Activated CD4-positive, alpha-beta T cell treated with anti-CD3 and anti-CD28 coated beads, Interleukin-2, amount 10 ng/mL, durations not matched to agents 7 days and 5 days (primary cell): Measurements from ENCODE around the gene PHAX. TPM values are rescaled to one million over a fixed set of nuclear protein-coding genes. Genes with fewer than 3 reads are reported as not detected.
"Not testable (repeated sequence)": the region's sequence is repeated elsewhere in the genome, so short reads cannot be mapped to it uniquely, and the experiment has no call there.

Experiments
- CTCF ChIA-PET: fragments of 350-600 bp; sonication (Branson Sonifier 250); formaldehyde crosslinking; loops from one replicate; lab custom pipeline; 2021; ENCODE audit warnings: antibody characterized with exemption; lab: Charles Lee
- POLR2A ChIA-PET: fragments of 350-600 bp; sonication (Branson Sonifier 250); formaldehyde crosslinking; loops from one replicate; lab custom pipeline; 2021; ENCODE audit warnings: antibody characterized with exemption; lab: Charles Lee
- DNase-seq: peaks from one replicate; pipeline ENCODE4 v3.0.0-alpha.2; 2020
- H3K27ac Mint-ChIP-seq: one replicate; pipeline ENCODE4 v1.8.0; 2021; ENCODE audit warnings: mild to moderate bottlenecking, moderate library complexity, mixed read lengths
- H3K27me3 Mint-ChIP-seq: one replicate; pipeline ENCODE4 v1.8.0; 2021; ENCODE audit warnings: mixed read lengths
- H3K36me3 Mint-ChIP-seq: one replicate; pipeline ENCODE4 v1.8.0; 2021; ENCODE audit warnings: low read depth, mixed read lengths
- H3K4me1 Mint-ChIP-seq: one replicate; pipeline ENCODE4 v1.8.0; 2021; ENCODE audit warnings: mixed read lengths
- H3K4me3 Mint-ChIP-seq: one replicate; pipeline ENCODE4 v1.8.0; 2021; ENCODE audit warnings: mild to moderate bottlenecking, moderate library complexity, mixed read lengths
- H3K9me3 Mint-ChIP-seq: one replicate; pipeline ENCODE4 v1.8.0; 2021; ENCODE audit warnings: mixed read lengths
- total RNA-seq, 2 experiments: library from RNA; stranded (reverse); gene quantifications; one replicate each; pipeline ENCODE4 v1.2.3, GENCODE V29; 2021

Gene PHAX
- total RNA-seq, 2 experiments from 2014 or later, result 34.1 TPM

DNA sequence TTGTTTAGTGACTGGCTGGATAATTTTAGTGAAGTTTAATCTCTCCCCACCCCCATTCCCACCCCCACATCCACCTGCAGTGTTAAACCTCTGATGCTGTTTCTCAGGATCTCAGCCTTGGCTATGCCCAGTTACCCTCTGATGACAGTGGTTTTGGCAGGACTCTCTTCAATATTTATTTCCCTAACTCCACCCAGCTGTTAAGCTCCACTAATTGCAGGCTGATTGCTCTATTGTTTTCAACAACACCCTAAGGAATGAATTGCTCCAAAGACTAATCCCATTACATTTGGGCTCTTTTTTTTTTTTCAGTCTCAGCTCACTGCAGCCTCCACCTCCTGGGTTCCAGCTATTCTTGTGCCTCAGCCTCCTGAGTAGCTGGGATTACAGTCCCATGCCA, 46.3 kb downstream of the PHAX start:
- H3K27ac Mint-ChIP-seq, result no peak overlapping the region
- no peaks in the 10 kb centered on the region for H3K4me1 Mint-ChIP-seq
- ChIA-PET CTCF (no interaction called here), POLR2A (no interaction called here)
- no peak for DNase-seq
- peaks cover 4% of the 10 kb centered on the region for H3K36me3 Mint-ChIP-seq
- peaks cover 8% of the 10 kb centered on the region for H3K9me3 Mint-ChIP-seq
- H3K27me3 Mint-ChIP-seq, result peaks cover 7% of the 10 kb centered on the region
- no peak overlapping the region for H3K4me3 Mint-ChIP-seq

DNA sequence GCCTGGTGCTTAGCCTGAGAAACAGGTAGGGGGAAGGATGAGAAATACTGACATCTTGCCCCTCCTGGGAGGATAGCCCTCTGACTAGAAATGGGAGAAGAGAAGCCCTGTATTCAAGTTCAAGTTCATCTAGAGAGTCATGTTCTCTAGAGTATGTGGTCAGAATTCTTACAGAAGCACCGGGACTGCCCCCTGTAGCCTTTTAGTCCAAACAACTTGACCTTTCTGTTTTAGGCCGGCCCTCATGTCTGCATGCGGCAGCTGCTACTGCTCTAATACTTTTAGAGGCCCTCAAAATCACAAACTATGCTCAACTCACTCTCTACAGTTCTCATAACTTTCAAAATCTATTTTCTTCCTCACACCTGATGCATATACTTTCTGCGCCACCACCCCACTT, 47.7 kb downstream of the PHAX start:
- Mint-ChIP-seq H3K4me3 (no peak overlapping the region), H3K27ac (no peak overlapping the region), H3K27me3 (peaks cover 7% of the 10 kb centered on the region), H3K36me3 (peaks cover 4% of the 10 kb centered on the region), H3K9me3 (peaks cover 8% of the 10 kb centered on the region), H3K4me1 (no peaks in the 10 kb centered on the region)
- DNase-seq, result no peak
- ChIA-PET CTCF (interaction anchor here (0.6 kb wide), 1 partner anchor 218 kb away, joined by 7 read pairs; no protein-coding TSS in a partner anchor), POLR2A (no interaction called here)

DNA sequence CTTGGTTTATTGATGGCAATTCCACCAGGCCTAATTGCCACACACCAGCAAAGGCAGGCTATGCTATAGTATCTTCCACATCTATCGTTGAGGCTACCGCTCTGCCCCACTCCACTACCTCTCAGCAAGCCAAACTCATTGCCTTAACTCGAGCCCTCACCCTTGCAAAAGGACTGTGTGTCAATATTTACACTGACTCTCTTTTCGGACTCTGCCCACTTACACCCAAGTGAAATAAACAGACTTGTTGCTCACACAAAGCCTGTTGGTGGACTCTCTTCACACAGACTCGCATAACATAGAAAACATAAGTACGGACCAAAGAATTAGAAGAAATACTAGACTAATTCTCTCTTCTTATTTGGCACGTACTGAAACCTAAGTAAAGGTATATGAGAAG, 48.3 kb downstream of the PHAX start:
- H3K9me3 Mint-ChIP-seq, POLR2A ChIA-PET, H3K27me3 Mint-ChIP-seq, DNase-seq, H3K36me3 Mint-ChIP-seq, H3K4me3 Mint-ChIP-seq, H3K27ac Mint-ChIP-seq, H3K4me1 Mint-ChIP-seq: not testable (repeated sequence)
- CTCF ChIA-PET, result interaction anchor here (0.6 kb wide), 1 partner anchor 12 kb away, joined by 4 read pairs; no protein-coding TSS in a partner anchor

DNA sequence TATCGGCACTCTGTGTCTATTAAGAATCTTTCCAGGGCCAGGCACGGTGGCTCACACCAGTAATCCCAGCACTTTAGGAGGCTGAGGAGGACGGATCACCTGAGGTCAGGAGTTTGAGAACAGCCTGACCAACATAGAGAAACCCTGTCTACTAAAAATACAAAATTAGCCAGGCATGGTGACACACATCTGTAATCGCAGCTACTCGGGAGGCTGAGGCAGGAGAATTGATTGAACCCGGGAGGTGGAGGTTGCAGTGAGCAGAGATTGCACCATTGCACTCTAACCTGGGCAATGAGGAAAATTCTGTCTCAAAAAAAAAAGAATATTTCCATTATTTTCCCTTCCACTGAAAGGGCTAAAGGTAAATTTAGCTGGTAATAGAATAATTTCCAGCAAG, 49.0 kb downstream of the PHAX start:
- POLR2A ChIA-PET, H3K27me3 Mint-ChIP-seq, H3K4me1 Mint-ChIP-seq, H3K4me3 Mint-ChIP-seq, DNase-seq, H3K36me3 Mint-ChIP-seq, H3K9me3 Mint-ChIP-seq, H3K27ac Mint-ChIP-seq: not testable (repeated sequence)
- CTCF ChIA-PET, result interaction anchor here (0.6 kb wide), 1 partner anchor 11 kb away, joined by 4 read pairs; no protein-coding TSS in a partner anchor

DNA sequence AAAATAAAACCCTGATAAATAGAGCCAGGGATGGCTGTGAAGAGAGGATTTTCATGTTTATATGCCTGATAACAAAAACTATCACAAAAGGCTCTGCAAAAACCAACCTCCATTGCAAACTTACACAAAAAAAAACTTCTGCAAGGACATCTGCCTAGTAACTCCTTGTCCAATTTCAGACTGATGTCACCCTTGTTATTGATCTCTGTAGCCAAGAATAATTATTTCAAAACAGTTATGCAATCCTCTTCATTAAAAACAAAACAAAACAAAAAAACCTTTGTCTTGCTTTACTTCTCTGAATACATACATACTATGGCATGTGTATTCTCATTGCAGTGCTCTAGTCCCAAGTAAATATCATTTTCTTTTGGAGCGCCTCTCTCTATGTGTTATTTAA, 49.7 kb downstream of the PHAX start:
- ChIA-PET POLR2A (no interaction called here), CTCF (no interaction called here)
- peaks cover 9% of the 10 kb centered on the region for H3K27me3 Mint-ChIP-seq
- peaks cover 1% of the 10 kb centered on the region for H3K36me3 Mint-ChIP-seq
- peaks cover 5% of the 10 kb centered on the region for H3K9me3 Mint-ChIP-seq
- no peak for DNase-seq
- no peak overlapping the region for H3K4me3 Mint-ChIP-seq
- H3K27ac Mint-ChIP-seq, result no peak overlapping the region
- H3K4me1 Mint-ChIP-seq, result no peaks in the 10 kb centered on the region

DNA sequence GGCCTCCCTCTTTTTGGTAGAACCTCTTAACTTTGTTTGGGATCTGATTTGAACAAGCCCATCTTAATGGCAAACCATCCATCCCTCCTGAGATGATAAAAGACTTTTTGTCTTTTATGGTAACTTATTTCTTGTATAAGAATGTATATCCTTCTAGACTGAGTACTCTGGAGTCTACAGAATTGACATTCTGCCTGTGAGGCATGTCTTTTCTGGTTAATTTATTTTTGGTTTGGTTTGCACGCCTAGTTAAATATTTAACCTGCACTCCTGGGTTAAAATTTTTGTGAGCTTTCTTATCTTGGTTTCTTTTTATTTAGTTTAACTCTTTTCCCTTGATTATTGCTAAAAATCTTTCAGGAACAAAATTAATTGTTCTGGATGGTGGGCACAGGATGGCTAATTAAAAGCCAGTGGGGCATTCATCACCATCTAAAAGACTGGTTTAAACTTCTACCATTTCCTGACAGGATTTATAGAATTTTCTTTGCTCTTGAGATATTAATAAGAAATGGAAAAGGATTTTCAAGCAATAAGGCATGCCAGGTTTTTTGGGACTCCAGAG, 50.3 kb downstream of the PHAX start:
- Mint-ChIP-seq H3K9me3 (peaks cover 2% of the 10 kb centered on the region), H3K4me3 (no peak overlapping the region), H3K27me3 (peaks cover 9% of the 10 kb centered on the region), H3K4me1 (no peaks in the 10 kb centered on the region), H3K27ac (no peak overlapping the region), H3K36me3 (no peaks in the 10 kb centered on the region)
- DNase-seq, result no peak
- CTCF ChIA-PET, result interaction anchor here (0.5 to 1.5 kb wide), 3 partner anchors 18 to 103 kb away, joined by 3 to 4 read pairs (median 4); partner anchors contain the start of gene PHAX
- POLR2A ChIA-PET, result no interaction called here

DNA sequence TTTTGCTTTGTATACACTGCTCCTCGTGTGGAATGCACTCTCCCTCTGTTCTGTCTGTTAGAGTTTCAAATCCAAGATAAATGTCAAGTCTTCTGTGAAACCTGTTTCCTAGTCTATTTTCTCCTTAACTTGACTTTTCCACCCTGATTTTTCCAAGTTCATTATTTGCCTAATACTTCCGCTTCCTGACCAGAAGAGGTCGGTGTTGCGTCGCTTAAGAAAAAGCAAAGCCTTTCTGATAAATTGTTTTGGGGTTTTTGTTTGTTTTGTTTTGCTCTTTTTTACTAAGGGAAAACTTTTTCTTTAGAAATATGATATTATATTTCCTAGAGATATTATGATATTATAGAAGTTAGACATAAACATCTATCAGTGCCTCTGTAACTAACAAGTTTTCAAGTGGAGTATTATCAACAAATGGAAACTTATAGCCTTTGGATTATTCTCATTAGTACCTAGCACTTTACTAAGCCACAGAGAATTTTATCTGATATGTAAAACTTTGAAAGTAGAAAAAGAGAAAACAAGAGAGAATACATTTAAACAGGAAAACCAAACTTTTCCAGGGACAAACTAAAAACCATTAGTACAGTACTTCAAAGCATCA, 55.8 kb downstream of the PHAX start:
- Mint-ChIP-seq H3K36me3 (no peaks in the 10 kb centered on the region), H3K27ac (no peak overlapping the region), H3K27me3 (peaks cover 6% of the 10 kb centered on the region), H3K9me3 (no peaks in the 10 kb centered on the region), H3K4me1 (peaks cover 6% of the 10 kb centered on the region), H3K4me3 (no peak overlapping the region)
- peak; percentile 41 for DNase-seq
- CTCF ChIA-PET, result interaction anchor here (1.0 kb wide), 1 partner anchor 657 kb away, joined by 4 read pairs; no protein-coding TSS in a partner anchor
- POLR2A ChIA-PET, result no interaction called here

DNA sequence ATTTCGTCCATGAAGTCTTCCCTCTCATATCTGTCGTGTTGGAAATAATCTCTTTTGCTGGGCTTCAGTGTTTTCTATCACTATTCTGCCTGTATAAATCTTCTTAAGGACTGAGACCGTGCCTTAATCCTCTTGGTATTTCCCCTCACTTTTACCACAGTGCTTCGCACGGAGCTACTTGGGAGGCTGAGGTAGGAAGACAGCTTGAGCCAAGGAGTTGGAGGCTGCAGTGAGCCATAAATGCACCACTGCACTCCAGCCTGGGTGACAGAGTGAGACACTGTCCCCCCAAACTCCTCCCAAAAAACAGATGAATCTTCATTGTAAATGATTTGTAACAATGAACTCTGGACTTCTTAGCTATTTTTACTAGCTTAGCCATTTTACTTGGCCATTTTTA, 57.8 kb downstream of the PHAX start:
- H3K36me3 Mint-ChIP-seq, result no peaks in the 10 kb centered on the region
- H3K27ac Mint-ChIP-seq, result no peak overlapping the region
- ChIA-PET CTCF (interaction anchor here (0.7 to 0.8 kb wide), 2 partner anchors 17 to 388 kb away, joined by 3 to 4 read pairs; no protein-coding TSS in a partner anchor), POLR2A (no interaction called here)
- H3K4me3 Mint-ChIP-seq, result no peak overlapping the region
- H3K4me1 Mint-ChIP-seq, result peaks cover 6% of the 10 kb centered on the region
- no peak for DNase-seq
- no peaks in the 10 kb centered on the region for H3K9me3 Mint-ChIP-seq
- H3K27me3 Mint-ChIP-seq, result peaks cover 6% of the 10 kb centered on the region

DNA sequence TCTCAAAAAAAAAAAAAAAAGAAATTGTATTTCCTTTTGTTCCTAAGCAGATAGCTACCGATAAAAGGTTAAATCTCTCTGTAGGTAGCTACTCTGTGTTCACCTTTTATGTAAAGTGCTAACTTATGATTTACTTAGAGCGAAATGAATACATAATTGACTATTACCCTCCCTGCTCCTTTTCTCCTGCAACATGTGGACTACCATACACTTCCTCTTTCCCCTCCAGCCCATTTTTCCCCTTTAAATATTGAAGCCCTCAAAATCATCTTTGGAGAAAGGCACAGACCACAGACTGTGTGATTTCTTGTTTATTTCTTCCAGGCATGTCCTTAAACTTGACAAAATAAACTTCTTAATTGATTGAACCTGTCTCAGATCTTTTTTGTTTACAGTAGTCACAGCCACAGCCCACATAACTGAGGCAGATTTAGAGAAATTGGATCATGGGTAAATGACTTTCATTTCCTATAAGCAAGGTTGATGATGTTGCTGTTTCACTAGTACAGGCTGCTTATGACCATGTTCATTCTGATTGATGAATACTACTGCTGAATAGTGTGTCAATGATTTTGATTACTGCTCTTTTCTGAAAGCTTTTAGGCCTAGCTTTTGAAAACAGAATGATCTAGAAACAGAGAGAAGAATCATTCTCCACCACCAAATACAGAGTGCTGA, 59.2 kb downstream of the PHAX start:
- H3K27ac Mint-ChIP-seq, result no peak overlapping the region
- CTCF ChIA-PET, result interaction anchor here (0.6 kb wide), 1 partner anchor 750 kb away, joined by 4 read pairs; no protein-coding TSS in a partner anchor
- H3K4me3 Mint-ChIP-seq, result no peak overlapping the region
- no peaks in the 10 kb centered on the region for H3K36me3 Mint-ChIP-seq
- no peak for DNase-seq
- H3K27me3 Mint-ChIP-seq, result peaks cover 12% of the 10 kb centered on the region
- POLR2A ChIA-PET, result no interaction called here
- H3K9me3 Mint-ChIP-seq, result no peaks in the 10 kb centered on the region
- H3K4me1 Mint-ChIP-seq, result peaks cover 6% of the 10 kb centered on the region

DNA sequence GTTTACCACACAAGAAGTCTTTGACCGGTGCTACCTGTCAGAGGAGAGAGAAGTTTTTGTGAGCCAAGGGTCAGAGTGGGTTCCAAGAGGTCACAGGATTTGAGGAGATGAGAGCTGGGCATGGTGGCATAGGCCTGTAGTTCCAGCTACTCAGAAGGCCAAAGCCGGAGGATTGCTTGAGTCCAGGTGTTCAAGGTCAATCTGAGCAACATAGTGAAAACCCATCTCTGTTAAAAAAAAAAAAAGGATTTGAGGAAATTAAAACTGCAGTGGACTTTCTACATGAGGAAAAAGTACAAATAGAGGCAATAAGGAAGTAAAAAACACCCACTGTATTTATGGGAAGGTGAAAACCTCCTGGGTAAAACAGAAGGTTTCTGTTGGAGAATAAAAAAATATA, 63.8 kb downstream of the PHAX start:
- Mint-ChIP-seq H3K27ac (no peak overlapping the region), H3K9me3 (no peaks in the 10 kb centered on the region), H3K4me1 (peaks cover 6% of the 10 kb centered on the region), H3K4me3 (no peak overlapping the region), H3K36me3 (no peaks in the 10 kb centered on the region), H3K27me3 (peaks cover 9% of the 10 kb centered on the region)
- POLR2A ChIA-PET, result no interaction called here
- DNase-seq, result no peak
- CTCF ChIA-PET, result no interaction called here

DNA sequence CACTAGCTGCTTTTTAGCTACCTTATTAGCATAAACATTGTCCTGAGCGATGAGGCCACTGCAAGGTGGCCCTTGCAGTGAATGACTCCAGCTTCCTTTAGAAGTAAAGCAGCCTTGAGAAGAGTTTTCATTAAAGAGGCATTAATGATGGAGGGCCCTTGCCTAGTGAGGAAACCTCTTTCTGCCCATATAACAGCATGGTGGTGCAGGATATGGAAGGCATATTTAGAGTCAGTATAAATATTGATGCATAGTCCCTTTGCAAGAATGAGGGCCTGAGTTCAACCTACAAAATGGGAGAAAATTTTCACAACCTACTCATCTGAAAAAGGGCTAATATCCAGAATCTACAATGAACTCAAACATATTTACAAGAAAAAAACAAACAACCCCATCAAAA, 69.4 kb downstream of the PHAX start:
- H3K4me3 Mint-ChIP-seq, H3K27me3 Mint-ChIP-seq, H3K4me1 Mint-ChIP-seq, H3K27ac Mint-ChIP-seq, POLR2A ChIA-PET, DNase-seq, H3K36me3 Mint-ChIP-seq: not testable (repeated sequence)
- H3K9me3 Mint-ChIP-seq, result peaks cover 10% of the 10 kb centered on the region
- CTCF ChIA-PET, result interaction anchor here (1.0 to 1.2 kb wide), 2 partner anchors 15 to 110 kb away, joined by 4 to 6 read pairs; no protein-coding TSS in a partner anchor

DNA sequence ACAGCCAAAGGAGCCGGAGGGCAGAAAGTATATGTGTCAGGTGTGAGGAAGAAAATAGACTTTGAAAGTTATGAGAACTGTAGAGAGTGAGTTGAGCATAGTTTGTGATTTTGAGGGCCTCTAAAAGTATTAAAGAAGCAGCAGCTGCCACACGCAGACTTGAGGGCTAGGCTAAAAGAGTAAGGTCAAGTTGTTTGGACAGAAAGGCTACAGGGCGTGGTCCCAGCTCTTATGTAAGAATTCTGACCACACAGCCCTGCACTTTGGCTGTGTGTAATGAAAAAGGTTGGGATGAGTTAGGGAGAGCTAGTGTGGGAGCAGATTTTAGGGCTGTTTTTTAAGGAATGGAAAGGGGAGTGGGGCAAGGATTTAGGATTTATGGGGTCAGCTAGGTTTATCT, 70.9 kb downstream of the PHAX start:
- H3K4me1 Mint-ChIP-seq, H3K36me3 Mint-ChIP-seq, DNase-seq, POLR2A ChIA-PET, H3K27me3 Mint-ChIP-seq, H3K4me3 Mint-ChIP-seq, H3K27ac Mint-ChIP-seq: not testable (repeated sequence)
- peaks cover 10% of the 10 kb centered on the region for H3K9me3 Mint-ChIP-seq
- CTCF ChIA-PET, result interaction anchor here (0.6 kb wide), 1 partner anchor 142 kb away, joined by 3 read pairs; no protein-coding TSS in a partner anchor

DNA sequence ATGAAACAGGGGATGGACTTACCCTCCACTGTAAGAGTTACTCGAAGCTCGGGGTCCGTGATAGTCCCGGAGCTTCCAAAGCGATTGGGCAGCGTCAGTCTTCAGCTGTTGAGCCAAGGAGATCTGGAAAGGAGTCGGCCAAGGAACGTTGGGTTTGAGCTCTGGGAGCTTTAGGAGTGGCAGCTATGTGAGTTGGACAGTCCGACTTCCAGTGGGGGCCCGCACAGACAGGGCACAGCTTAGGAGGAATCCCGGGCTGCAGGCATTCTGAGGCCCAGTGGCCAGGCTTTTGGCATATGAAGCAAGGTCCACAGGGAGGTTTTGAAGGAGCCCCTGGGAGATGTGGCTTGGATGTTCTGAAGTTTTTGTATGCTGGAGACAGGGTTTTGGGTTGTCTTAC, 72.7 kb downstream of the PHAX start:
- no peak overlapping the region for H3K4me3 Mint-ChIP-seq
- H3K9me3 Mint-ChIP-seq, result peaks cover 10% of the 10 kb centered on the region
- no peak for DNase-seq
- ChIA-PET POLR2A (no interaction called here), CTCF (interaction anchor here (9.8 kb wide), 1 partner anchor 105 kb away, joined by 107 read pairs; the partner anchor contains the start of gene LMNB1)
- H3K36me3 Mint-ChIP-seq, result no peaks in the 10 kb centered on the region
- peaks cover 5% of the 10 kb centered on the region for H3K4me1 Mint-ChIP-seq
- H3K27ac Mint-ChIP-seq, result no peak overlapping the region
- H3K27me3 Mint-ChIP-seq, result no peaks in the 10 kb centered on the region
